ENCODE data around the gene SALL2.

GRCh38 chr14:21534576-21534975 lies 8.4 kb upstream of the SALL2 start:
- no peak for TF ChIP-seq EZH2 (IDR thresholded peaks at IDR 0.05)
- TF ChIP-seq POLR2AphosphoS5 (IDR thresholded peaks at IDR 0.05; ENCODE audit: borderline replicate concordance, low read depth, low read length), result peak; percentile 69
- TF ChIP-seq FOXP2 (optimal IDR thresholded peaks at IDR 0.05; ENCODE audit: control extremely low read depth, extremely low read length, insufficient read depth), result no peak
